GM12801 (cell line): ENCODE measurements around the gene COMP.

ENCODE experiments used
- TF ChIP-seq, protein P1 (sequence below): IDR thresholded peaks from one replicate; pipeline ENCODE4 v1.5.1; 2011; ENCODE audit warnings: control low read depth; ENCODE audit not compliant: insufficient read length; ENCODE audit errors: extremely low read depth

COMP gene

DNA sequence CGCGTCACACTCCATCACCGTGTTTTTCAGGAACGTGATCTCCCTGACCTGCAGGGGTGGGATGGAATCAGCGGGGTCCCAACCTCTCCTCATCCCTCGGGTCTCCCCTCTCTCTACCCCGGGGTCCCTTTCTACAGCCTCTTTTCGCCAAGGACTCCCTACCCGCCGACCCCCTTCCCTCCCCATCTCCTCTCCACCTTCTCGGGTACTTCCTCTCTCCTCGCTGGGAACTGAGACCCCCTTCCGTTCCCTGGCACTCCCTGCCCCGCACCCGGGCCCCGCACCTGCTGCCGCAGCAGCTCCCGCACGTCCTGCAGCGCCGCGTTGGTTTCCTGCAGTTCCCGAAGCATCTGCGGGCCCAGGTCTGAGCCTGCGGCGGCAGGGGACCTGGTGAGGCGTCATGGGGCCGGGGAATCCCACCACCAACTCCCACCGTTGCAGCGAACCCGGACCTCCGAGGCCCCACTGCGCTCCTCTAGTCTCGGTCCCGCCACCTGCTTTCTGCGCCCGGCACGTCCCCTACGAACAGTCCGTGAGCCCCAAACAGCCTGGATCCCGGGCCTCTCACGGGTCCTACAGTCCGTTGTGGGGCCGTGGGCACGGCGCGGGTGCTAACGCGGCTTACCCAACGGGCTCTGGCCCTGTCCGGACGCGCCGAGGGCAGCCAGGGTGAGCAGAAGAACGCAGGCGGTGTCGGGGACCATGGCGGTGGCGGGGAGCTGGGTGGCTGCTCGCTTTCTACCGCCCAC, at the start of gene COMP:
COMP (minus strand) TSS at position 740 of the 749 bp plus-strand sequence; CDS start at position 704, 36 bp downstream.
- TF ChIP-seq, protein P1, sequence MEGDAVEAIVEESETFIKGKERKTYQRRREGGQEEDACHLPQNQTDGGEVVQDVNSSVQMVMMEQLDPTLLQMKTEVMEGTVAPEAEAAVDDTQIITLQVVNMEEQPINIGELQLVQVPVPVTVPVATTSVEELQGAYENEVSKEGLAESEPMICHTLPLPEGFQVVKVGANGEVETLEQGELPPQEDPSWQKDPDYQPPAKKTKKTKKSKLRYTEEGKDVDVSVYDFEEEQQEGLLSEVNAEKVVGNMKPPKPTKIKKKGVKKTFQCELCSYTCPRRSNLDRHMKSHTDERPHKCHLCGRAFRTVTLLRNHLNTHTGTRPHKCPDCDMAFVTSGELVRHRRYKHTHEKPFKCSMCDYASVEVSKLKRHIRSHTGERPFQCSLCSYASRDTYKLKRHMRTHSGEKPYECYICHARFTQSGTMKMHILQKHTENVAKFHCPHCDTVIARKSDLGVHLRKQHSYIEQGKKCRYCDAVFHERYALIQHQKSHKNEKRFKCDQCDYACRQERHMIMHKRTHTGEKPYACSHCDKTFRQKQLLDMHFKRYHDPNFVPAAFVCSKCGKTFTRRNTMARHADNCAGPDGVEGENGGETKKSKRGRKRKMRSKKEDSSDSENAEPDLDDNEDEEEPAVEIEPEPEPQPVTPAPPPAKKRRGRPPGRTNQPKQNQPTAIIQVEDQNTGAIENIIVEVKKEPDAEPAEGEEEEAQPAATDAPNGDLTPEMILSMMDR: no peak

DNA sequence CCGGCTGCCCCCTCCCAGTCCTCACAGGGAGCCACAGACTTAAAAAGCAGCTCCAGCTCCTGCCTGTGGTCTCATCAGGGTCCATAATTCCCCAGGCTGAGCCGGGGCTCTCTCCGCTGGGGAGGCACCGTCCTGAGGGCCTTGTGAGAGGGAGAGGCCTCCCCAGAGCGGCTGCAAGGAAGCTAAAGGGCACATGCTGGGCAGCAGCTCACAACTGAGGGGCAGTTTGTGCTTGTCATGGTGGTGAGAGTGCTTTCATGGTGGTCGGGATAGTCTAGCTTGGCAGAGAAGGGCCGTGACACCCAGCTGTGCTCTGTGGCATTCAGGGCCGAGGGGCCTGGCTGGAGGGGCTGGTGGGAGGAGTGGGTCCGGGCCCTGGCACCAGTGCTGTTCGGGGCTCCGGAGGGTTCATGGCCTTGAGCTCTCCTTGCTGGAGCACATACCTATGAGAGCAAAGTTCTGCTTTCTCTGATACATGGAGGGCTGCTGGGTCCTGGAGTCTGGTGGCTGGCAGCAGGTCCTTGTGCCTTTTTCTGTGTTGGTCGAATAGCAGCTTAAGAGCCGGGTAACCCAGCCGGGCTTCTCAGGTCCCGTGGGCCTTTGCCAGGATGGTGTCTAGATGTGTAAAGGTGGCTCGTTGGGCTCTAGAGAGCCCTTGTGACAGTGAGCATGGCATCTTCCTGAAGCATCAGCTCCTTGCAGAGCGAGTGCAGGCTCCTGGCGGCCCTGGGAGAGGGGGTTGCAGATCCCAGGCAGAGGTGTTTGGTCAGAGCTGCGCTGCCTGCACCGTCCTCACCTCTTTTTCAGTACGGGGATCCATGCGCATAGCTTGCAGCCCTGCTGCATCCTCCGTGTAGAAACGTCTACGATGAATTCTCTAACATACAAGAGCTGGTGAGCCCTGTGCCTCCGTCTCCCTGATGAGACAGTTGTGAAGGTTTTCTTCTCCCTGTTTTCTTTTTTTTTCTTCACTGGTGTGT, 49.5 kb upstream of the COMP start:
- TF ChIP-seq, protein P1: no peak

DNA sequence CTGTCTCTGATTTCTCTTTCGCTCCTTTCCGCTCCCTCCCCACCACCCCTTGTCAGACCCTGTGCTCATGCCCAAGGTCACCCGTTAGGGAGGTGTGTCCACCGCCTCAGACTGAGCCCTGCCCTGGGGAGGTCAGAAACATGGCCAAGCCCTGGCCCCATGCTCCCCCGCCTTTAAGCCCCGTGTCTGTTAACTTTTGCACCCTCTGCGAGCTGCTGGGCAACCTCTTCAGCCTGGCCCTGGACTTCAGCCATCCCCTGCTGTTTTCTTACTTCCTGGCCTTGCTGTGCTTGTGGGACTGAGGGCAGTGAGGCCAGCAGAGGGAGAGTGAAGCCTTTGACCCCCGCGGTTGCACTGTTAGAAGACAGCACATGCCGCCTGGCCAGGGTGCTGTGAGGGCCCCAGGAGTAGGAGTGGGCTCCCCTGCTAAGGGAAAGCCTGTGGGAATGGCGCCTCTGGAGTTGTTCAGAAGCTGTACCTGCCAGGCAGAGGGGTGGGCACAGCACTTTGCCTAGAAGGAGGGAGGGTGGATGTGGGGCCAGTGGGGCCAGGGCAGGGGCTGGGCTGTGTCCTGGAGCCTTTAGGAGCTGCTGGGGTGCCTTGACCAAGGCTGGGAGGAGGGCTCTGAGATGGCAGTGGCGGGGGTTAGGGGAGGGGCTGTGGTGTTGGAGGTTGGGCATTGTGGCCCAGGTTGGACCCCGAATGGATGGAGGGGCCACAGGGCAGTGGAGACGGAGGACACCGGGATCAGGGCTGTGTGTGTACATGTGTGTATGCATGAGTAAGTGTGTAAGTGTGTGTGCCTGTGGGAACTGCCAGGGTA, 48.6 kb upstream of the COMP start:
- TF ChIP-seq, protein P1: no peak

DNA sequence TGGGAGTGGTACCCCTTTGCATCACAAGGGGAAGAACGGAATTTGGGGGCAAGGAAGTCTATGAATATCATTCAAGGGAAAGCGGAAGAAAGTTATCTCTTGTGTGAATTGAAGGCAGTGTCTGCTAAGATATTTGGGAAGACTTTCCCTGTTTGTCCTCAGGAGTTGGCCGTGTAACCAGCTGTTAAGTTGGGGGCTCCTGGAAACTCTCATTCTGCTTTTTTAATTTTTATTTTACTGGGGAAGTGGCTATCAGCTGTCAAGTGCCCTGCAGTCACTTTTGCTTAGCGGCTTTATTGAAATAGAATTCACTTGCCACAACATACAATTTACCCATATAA, 43.5 kb upstream of the COMP start:
- TF ChIP-seq, protein P1: no peak

DNA sequence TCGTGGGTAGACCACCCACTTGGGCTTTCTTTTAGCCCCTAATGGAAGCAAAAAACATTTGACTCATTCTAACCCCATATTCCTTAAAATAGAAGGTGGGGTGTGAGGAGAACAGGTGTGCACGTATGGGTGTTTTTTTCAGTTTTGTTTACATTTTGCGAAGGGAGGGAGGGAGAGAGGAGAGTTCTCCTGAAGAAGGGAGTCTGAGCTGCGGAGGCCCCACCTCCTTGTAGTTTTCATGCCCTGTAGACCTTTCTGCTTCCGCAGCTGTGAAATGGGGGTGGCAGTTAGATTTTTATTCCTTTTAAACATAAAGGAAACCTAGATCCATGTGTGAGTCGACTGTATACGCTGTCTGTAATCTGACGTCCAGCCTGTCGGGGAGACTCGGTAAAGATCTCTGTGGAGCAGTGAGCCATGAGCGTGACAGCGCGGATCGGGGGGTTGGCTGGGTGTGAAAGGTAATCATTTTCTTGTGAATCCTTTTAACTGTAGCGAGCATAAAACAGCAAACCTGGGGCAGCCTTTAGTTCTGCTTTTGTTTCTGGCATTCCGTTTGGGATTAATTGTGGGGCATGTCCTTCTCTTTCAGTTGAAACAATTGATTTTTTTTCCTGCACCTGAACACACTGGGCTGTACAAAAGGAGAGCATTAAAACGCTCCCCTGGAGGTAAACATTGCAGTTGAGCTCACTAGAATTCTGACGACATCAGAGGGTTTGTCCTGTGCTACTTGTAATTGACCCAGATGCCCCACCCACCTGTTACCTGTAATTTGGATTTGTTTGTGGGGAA, 42.9 kb upstream of the COMP start:
- TF ChIP-seq, protein P1: no peak

DNA sequence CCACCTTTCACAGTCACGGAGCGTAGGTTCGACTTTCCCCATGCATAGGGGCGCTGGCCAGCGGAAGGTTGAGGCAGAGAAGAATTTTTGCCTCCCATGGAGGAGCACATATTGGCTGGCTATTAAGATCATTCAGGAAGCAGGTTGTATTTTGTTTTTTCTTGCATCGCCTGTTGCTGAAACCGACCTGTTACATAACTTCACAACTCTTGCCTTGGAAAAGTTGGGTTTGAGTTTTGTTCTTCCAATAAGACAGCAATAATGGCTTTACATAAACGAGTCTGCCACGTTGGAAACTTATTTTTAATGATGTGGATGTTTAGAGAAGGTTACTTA, 42.0 kb upstream of the COMP start:
- TF ChIP-seq, protein P1: no peak
